Stimulated activated CD4-positive, alpha-beta T cell treated with anti-CD3 and anti-CD28 coated beads, Interleukin-15, amount 100 ng/mL, for 48 hours (primary cell): ENCODE results near the gene PASK.
A peak's percentile ranks its signal among the peaks of the same experiment; 100 is the strongest.

Experiments
- DNase-seq, 2 donors: peaks; one replicate each; pipeline ENCODE4 v3.0.0-alpha.2; 2020; ENCODE audit warnings: low read depth in 2 of 2

The PASK gene

GRCh38 chr2:241066893-241067341 is 82.4 kb downstream of the PASK start:
- no peak for DNase-seq

DNA sequence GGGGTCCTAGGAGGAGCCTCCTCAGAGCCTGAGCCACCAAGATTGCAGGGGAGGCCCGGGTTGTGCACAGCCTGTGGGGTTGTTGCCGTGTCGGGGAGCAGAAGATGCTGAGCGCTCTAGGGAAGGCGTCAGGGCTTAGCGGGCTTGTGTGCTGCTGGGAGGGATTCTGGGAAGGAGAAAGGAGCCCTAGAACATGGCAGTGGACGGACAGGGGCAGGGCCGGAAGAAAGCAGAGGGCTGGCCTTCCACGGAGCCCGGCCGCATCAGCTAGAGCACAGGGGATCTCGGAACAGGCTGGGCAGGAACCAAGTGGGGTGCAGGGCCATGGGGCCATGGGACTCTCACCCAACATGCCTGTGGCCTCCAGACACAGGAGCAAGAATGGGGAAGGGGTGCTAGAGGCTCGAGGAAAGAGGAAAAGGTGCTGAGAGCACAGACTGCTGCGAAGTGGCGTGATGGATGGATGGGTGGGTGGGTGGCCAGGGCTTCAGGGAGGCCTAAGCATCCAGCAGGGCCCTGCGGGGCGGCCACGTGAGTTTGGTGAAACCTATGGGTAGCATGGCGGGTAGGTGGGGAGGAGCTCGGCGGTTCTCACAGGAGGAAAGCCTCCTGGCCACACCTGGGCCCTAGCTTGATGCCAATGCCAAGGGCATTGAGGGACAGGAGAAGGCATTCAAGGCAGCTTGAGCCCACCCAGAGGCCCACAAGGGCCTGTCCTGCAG is 82.9 kb downstream of the PASK start:
- DNase-seq = no peak

DNA sequence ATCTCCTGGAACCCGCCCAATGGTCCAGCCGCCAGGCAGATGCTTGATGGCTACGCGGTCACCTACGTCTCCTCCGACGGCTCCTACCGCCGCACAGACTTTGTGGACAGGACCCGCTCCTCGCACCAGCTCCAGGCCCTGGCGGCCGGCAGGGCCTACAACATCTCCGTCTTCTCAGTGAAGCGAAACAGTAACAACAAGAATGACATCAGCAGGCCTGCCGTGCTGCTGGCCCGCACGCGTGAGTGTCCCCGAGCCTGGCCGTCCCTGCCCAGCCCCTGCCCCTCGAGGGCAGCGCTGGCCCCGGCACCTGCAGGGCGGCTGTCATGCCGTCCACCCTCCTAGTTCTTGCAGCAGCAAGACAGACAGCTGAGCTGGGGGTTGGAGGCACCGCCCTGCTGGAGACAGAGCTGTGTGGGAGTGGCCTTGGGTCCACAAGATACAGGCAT is 83.9 kb downstream of the PASK start:
- DNase-seq = no peak

DNA sequence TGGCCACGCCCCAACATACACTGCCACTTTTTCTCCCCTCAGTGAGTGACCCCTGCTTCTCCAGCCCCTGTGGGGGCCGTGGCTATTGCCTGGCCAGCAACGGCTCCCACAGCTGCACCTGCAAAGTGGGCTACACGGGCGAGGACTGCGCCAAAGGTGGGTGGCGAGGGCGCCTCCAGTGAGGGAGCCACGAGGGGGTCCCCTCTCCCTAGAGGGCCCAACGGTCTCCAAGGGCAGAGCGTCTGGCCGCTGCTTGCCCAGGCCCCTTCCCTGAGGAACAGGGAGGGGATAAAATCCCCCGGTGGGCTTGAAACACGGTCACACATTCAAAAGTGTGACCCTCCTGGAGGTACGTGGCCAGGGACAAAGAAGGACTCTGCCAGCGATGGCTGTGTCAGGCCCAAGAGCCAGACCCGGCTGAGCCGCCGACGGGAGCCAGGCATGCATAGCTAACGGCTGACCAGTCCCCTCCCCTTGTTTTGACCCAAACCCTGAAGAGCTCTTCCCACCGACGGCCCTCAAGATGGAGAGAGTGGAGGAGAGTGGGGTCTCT is 84.4 kb downstream of the PASK start:
- no peak for DNase-seq

DNA sequence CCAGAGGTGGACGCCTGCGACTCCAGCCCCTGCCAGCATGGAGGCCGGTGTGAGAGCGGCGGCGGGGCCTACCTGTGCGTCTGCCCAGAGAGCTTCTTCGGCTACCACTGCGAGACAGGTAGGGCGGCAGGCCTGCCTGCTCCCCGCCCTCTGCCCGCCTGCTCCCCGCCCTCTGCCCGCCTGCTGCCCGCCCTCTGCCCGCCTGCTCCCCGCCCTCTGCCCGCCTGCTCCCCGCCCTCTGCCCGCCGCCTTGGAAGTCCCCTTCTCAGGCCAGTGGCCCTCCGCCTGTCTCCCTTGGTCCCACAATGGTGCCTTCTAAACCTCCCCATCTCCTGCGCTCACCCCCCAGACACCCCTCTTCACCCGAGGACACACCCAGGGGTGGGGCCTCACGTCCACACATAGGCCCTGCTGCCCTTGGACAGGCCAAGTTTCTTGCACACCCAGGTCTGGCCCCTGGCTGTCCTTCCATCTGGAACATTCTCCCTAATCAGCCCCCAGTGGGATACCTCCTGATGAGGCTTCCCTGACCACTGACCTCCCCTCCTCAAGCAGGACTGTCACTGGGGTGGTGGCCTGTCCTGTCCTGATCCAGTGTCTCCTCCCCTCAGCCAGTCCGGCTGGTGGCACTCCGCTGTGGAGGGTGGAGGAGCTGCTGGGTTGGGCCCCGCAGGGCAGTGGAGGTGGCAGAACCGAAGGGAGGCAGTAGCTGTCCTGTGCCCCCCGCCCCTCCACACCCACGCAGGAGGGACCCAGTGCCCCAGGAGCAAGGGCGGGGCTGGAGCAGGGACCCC is 85.1 kb downstream of the PASK start:
- DNase-seq = peak in 1 of 2 donors; percentile 36

- no peak for DNase-seq
Observed at GRCh38 chr2:241063587-241063986, 85.7 kb downstream of the PASK start.

DNA sequence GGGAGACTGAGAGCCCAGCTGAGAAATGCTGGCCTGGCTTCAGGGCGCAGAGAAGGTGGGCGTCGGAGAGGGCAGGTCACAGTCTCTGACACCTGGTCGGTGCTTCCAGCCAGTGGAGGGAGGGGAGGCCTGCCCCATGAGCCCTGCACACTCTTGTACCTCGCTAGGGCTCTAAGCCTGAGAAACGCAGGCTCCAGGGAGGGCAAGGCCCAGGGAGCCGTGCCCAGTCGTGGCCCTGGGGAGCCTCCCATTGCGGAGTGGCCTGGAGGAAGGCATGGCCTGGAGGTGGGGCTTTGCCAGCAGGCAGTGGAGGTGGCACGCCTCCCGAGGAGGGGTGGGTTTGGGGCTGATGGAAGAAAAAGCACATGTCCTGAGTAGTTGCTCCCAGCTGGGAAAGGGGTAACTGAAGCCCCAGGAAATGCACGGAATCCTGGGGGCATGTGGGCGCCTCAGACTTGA is 86.2 kb downstream of the PASK start:
- DNase-seq = no peak

DNA sequence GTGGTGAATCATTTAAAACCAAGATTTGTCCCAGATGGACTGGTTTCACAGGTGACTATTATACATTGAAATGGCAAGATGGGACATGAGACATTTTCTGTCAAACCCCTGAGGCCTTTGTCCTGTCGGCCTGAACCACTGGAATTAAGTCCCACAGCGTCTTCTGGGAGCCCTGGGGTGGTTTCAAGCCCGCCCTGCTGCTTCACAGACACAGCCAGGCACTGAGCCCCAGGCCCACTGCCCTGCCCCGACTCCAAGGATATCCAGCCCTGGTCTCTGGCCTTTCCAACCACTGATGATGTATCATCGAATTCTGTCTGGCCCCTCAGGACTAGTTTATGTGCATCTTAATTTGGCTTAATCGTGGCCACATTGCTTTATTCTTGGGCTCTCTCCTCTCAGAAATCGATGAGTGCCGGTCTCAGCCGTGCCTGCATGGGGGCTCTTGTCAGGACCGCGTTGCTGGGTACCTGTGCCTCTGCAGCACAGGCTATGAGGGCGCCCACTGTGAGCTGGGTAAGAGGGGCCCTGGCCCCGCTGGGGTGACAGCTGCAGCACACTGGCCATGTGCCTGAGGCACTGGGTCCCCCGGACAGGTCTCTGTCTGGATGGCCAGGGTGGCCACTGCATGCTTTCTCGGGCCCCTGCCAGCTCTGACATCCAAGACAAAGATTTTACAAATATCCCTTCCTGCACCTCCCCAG is 86.7 kb downstream of the PASK start:
- no peak for DNase-seq

DNA sequence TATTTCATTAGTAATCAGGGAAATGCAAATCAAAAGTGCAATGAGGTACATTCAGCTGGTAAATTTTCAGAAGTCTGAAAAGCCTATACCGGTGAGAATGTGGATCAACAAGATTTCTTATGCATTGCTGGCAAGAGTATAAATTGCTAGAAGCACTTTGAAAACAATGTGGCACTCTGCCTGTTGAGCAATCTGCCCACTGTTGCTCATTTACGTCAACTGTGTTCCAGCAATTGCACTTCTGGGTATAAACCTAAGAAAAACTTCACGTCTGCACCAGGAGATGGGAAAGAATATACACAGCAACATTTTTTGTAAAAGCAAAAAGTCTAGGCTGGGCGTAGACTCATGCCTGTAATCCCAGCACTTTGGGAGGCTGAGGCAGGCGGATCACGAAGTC is 88.0 kb downstream of the PASK start:
- no peak for DNase-seq
